ENCODE data around the gene KDM4B.

The KDM4B gene

GRCh38 chr19:5005096-5005495, 36.2 kb downstream of the KDM4B start:
- intact Hi-C loops (cut with DNase I) = no loop called here
- peak in 1 of 10 donors; percentile 9 for DNase-seq

GRCh38 chr19:5006201-5006600, 37.3 kb downstream of the KDM4B start:
- intact Hi-C loops (cut with DNase I) = no loop called here

GRCh38 chr19:5006821-5007220, 37.9 kb downstream of the KDM4B start:
- intact Hi-C loops (cut with DNase I) = no loop called here
- peak in 1 of 10 donors; percentile 21 for DNase-seq

More at GRCh38 chr19:5006201-5006600, 37.3 kb downstream of the KDM4B start:
- DNase-seq = peak in 1 of 10 donors; percentile 54

GRCh38 chr19:5011476-5012238, 42.7 kb downstream of the KDM4B start:
- DNase-seq = peak in 3 of 10 donors; percentile 68 to 83 (median 80)

GRCh38 chr19:5012688-5013457, 44.0 kb downstream of the KDM4B start:
- intact Hi-C loops (cut with DNase I) = no loop called here
- DNase-seq = peak in 2 of 10 donors; percentile 42 to 78

More at GRCh38 chr19:5011476-5012238, 42.7 kb downstream of the KDM4B start:
- intact Hi-C loops (cut with DNase I) = no loop called here

- intact Hi-C loops (cut with DNase I) = no loop called here
- DNase-seq = peak in 2 of 10 donors; percentile 74 to 75
Observed at GRCh38 chr19:5013761-5014160, 44.8 kb downstream of the KDM4B start.

- DNase-seq = peak in 2 of 10 donors; percentile 48 to 59
- intact Hi-C loops (cut with DNase I) = no loop called here
Observed at GRCh38 chr19:5014941-5015340, 46.0 kb downstream of the KDM4B start.

- peak in 2 of 10 donors; percentile 47 to 70 for DNase-seq
- intact Hi-C loops (cut with DNase I) = no loop called here
Observed at GRCh38 chr19:5016268-5016667, 47.4 kb downstream of the KDM4B start.

- DNase-seq = peak in 2 of 10 donors; percentile 21 to 75
- intact Hi-C loops (cut with DNase I) = no loop called here
Observed at GRCh38 chr19:5016781-5017180, 47.9 kb downstream of the KDM4B start.

GRCh38 chr19:5017235-5017634, 48.3 kb downstream of the KDM4B start:
- DNase-seq = peak in 2 of 10 donors; percentile 18 to 31
- intact Hi-C loops (cut with DNase I) = no loop called here

- intact Hi-C loops (cut with DNase I) = no loop called here
- DNase-seq = no peak
Observed at GRCh38 chr19:5018224-5019015, 49.5 kb downstream of the KDM4B start.

- peak in 1 of 10 donors; percentile 63 for DNase-seq
- intact Hi-C loops (cut with DNase I) = loop anchor here (5.0 kb wide), 1 partner anchor 43 kb away; no protein-coding TSS in a partner anchor
Observed at GRCh38 chr19:5020368-5020767, 51.5 kb downstream of the KDM4B start.

GRCh38 chr19:5021046-5021445, 52.1 kb downstream of the KDM4B start:
- intact Hi-C loops (cut with DNase I) = loop anchor here (5.0 kb wide), 1 partner anchor 44 kb away; no protein-coding TSS in a partner anchor
- DNase-seq = no peak

GRCh38 chr19:5022066-5022860, 53.4 kb downstream of the KDM4B start:
- intact Hi-C loops (cut with DNase I) = loop anchor here (5.0 kb wide), 1 partner anchor 45 kb away; no protein-coding TSS in a partner anchor
- DNase-seq = peak in 1 of 10 donors; percentile 61

GRCh38 chr19:5023128-5023571, 54.2 kb downstream of the KDM4B start:
- DNase-seq = peak in 2 of 10 donors; percentile 41 to 83
- intact Hi-C loops (cut with DNase I) = loop anchor here (5.0 kb wide), 1 partner anchor 46 kb away; no protein-coding TSS in a partner anchor

GRCh38 chr19:5024282-5024681, 55.4 kb downstream of the KDM4B start:
- peak in 1 of 10 donors; percentile 73 for DNase-seq
- intact Hi-C loops (cut with DNase I) = loop anchor here (5.0 kb wide), 1 partner anchor 47 kb away; no protein-coding TSS in a partner anchor

GRCh38 chr19:5025027-5025426, 56.1 kb downstream of the KDM4B start:
- intact Hi-C loops (cut with DNase I) = no loop called here
- no peak for DNase-seq

- intact Hi-C loops (cut with DNase I) = no loop called here
- no peak for DNase-seq
Observed at GRCh38 chr19:5026706-5027273, 57.9 kb downstream of the KDM4B start.

Data from posterior cingulate gyrus (tissue), 11 donors.